Loucy (cell line): ENCODE measurements around the gene RABGAP1.

ENCODE experiments used
- H2AFZ ChIP-seq: fragments of 200-600 bp; sonication (generic); 2 replicates; pipeline ENCODE4 v1.6.0; 2016; ENCODE audit warnings: antibody characterized with exemption, mild to moderate bottlenecking, low read length, moderate library complexity
- H3F3A ChIP-seq: fragments of 200-600 bp; 2 replicates; pipeline ENCODE4 v1.6.0; 2016; ENCODE audit warnings: antibody characterized with exemption, low read depth, mild to moderate bottlenecking
- H3K27me3 ChIP-seq: fragments of 200-600 bp; sonication (generic); 2 replicates; pipeline ENCODE4 v1.6.1; 2014; ENCODE audit warnings: low read length, mild to moderate bottlenecking; ENCODE audit not compliant: insufficient read depth, poor library complexity, severe bottlenecking
- H3K36me3 ChIP-seq: fragments of 200-600 bp; sonication (generic); 2 replicates; pipeline ENCODE4 v1.6.1; 2016; ENCODE audit warnings: low read length; ENCODE audit not compliant: insufficient read depth
- H3K4me1 ChIP-seq: fragments of 200-600 bp; sonication (generic); 2 replicates; pipeline ENCODE4 v1.5.1; 2014; ENCODE audit warnings: low read length, mild to moderate bottlenecking; ENCODE audit not compliant: insufficient read depth, poor library complexity, severe bottlenecking
- H3K4me2 ChIP-seq: fragments of 200-600 bp; sonication (generic); 2 replicates; pipeline ENCODE4 v1.6.0; 2014; ENCODE audit warnings: antibody characterized with exemption, low read length, low read depth, mild to moderate bottlenecking; ENCODE audit not compliant: poor library complexity, severe bottlenecking
- H3K4me3 ChIP-seq: fragments of 200-600 bp; sonication (generic); 2 replicates; pipeline ENCODE4 v1.5.1; 2014; ENCODE audit warnings: low read length, mild to moderate bottlenecking, mixed read lengths; ENCODE audit not compliant: poor library complexity, severe bottlenecking
- H3K79me2 ChIP-seq: fragments of 200-600 bp; sonication (generic); 2 replicates; pipeline ENCODE4 v1.6.1; 2014; ENCODE audit warnings: low read length; ENCODE audit not compliant: insufficient read depth
- H3K9ac ChIP-seq: fragments of 200-600 bp; sonication (generic); 2 replicates; pipeline ENCODE4 v1.6.0; 2014; ENCODE audit warnings: mild to moderate bottlenecking, low read depth, low read length, moderate library complexity; ENCODE audit not compliant: poor library complexity, severe bottlenecking
- H3K9me2 ChIP-seq: fragments of 200-600 bp; sonication (generic); replicated peaks from 2 replicates; pipeline ENCODE4 v1.6.1; 2016; ENCODE audit warnings: low read depth, low read length, mixed read lengths
- H3K9me3 ChIP-seq: fragments of 200-600 bp; sonication (generic); 2 replicates; pipeline ENCODE4 v1.6.1; 2014; ENCODE audit warnings: mild to moderate bottlenecking, antibody characterized with exemption, low read length, low read depth; ENCODE audit not compliant: insufficient read depth
- H4K20me1 ChIP-seq: fragments of 200-600 bp; sonication (generic); 2 replicates; pipeline ENCODE4 v1.6.0; 2014; ENCODE audit warnings: antibody characterized with exemption, low read length, mild to moderate bottlenecking; ENCODE audit not compliant: insufficient read depth, poor library complexity, severe bottlenecking
- EZH2phosphoT487 ChIP-seq: fragments of 200-600 bp; IDR thresholded peaks from 2 replicates; pipeline ENCODE4 v1.6.1; 2018; ENCODE audit warnings: antibody characterized with exemption, mild to moderate bottlenecking, moderate library complexity, borderline replicate concordance
- TF ChIP-seq, protein P1 (sequence below): fragments of 200-600 bp; sonication (generic); conservative IDR thresholded peaks from 2 replicates; pipeline ENCODE4 v1.5.1; 2014; ENCODE audit warnings: mild to moderate bottlenecking, antibody characterized with exemption, low read length

Gene RABGAP1

GRCh38 chr9:122940749-122941581 is at the start of gene RABGAP1:
RABGAP1 (plus strand) TSS chr9:122941020; CDS start chr9:122957060, 16,040 bp downstream.
- Histone ChIP-seq H3K27me3 (no peaks in the 10 kb centered on the region), H2AFZ (peak within 1 kb of the TSS; percentile 78), H3K79me2 (peaks cover 59% of the 10 kb centered on the region), H4K20me1 (peaks cover 18% of the 10 kb centered on the region), H3K4me3 (peak within 1 kb of the TSS; percentile 93), H3K9me3 (no peaks in the 10 kb centered on the region), H3K9me2 (no peaks in the 10 kb centered on the region), H3K36me3 (peaks cover 15% of the 10 kb centered on the region; the same call in 1 of the 2 replicates), H3K4me1 (peaks cover 37% of the 10 kb centered on the region), H3K9ac (peak within 1 kb of the TSS; percentile 87), H3K4me2 (peak within 1 kb of the TSS; percentile 100), H3F3A (no peaks in the 10 kb centered on the region)
- TF ChIP-seq, protein P1, sequence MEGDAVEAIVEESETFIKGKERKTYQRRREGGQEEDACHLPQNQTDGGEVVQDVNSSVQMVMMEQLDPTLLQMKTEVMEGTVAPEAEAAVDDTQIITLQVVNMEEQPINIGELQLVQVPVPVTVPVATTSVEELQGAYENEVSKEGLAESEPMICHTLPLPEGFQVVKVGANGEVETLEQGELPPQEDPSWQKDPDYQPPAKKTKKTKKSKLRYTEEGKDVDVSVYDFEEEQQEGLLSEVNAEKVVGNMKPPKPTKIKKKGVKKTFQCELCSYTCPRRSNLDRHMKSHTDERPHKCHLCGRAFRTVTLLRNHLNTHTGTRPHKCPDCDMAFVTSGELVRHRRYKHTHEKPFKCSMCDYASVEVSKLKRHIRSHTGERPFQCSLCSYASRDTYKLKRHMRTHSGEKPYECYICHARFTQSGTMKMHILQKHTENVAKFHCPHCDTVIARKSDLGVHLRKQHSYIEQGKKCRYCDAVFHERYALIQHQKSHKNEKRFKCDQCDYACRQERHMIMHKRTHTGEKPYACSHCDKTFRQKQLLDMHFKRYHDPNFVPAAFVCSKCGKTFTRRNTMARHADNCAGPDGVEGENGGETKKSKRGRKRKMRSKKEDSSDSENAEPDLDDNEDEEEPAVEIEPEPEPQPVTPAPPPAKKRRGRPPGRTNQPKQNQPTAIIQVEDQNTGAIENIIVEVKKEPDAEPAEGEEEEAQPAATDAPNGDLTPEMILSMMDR = no peak

- TF ChIP-seq EZH2phosphoT487 = no peak
- TF ChIP-seq, protein P1 = no peak
- Histone ChIP-seq H3K79me2 (peaks cover 89% of the 10 kb centered on the region), H3K36me3 (peaks cover 34% of the 10 kb centered on the region), H3K27me3 (no peaks in the 10 kb centered on the region), H3K4me2 (peak overlapping the region; percentile 83), H3K9me3 (no peaks in the 10 kb centered on the region), H3F3A (no peaks in the 10 kb centered on the region), H2AFZ (no peak overlapping the region), H3K4me3 (peak overlapping the region; percentile 18), H3K4me1 (peaks cover 62% of the 10 kb centered on the region), H3K9me2 (no peaks in the 10 kb centered on the region), H4K20me1 (peaks cover 62% of the 10 kb centered on the region), H3K9ac (peak overlapping the region; percentile 12)
Measured at GRCh38 chr9:122897969-122898368, 42.9 kb upstream of the RABGAP1 start.

DNA sequence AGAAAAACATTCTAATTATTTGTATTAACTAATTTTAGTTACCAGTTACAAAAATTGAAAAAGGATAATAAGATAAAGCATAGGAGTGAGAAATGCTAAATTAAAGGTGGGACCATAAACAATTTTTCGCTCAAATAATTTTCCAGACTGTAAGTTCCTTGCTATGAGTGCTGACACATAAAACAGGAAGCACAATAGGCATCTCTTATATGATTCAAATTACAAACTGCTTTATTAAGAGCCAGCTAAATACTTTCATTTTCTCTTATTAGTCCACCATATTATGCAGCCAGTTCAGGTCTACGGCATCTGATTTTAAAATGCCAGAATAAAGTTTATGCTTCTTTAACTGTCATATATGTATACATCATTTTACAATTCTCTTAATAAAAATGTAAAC is 40.0 kb upstream of the RABGAP1 start:
- Histone ChIP-seq H4K20me1 (peaks cover 70% of the 10 kb centered on the region), H3K4me1 (peaks cover 69% of the 10 kb centered on the region), H3F3A (no peaks in the 10 kb centered on the region), H2AFZ (no peak overlapping the region), H3K4me2 (peak overlapping the region; percentile 83), H3K4me3 (peak overlapping the region; percentile 75), H3K9me3 (no peaks in the 10 kb centered on the region), H3K27me3 (no peaks in the 10 kb centered on the region), H3K36me3 (peaks cover 11% of the 10 kb centered on the region; the same call in 1 of the 2 replicates), H3K9me2 (no peaks in the 10 kb centered on the region), H3K9ac (peak overlapping the region; percentile 70), H3K79me2 (peaks cover 91% of the 10 kb centered on the region)
- no peak for TF ChIP-seq EZH2phosphoT487
- TF ChIP-seq, protein P1 = no peak
